Measurements from ENCODE around the gene TIAM1.

GRCh38 chr21:31251686-31252085, 92.4 kb downstream of the TIAM1 start:
- TF ChIP-seq POLR2A (IDR thresholded peaks at IDR 0.05) (no peak), CTCF (IDR thresholded peaks at IDR 0.05) (no peak)
